Measurements from ENCODE around the gene MGMT.

- TF ChIP-seq CTCF (conservative IDR thresholded peaks at IDR 0.05; ENCODE audit: low read depth, low read length) (no peak), RAD21 (IDR thresholded peaks at IDR 0.05; ENCODE audit: low read length) (no peak)
These were observed 7.6 kb downstream of the MGMT start for GRCh38 chr10:129474642-129475041.

All from IMR-90 (cell line).